VCaP (cell line): ENCODE results near the gene MANBA.

Source experiments
- H3K27ac ChIP-seq: fragments of 450-650 bp; 2 replicates; pipeline ENCODE4 v1.5.1; 2017
- TF ChIP-seq, protein P1 (sequence below): fragments of 450-650 bp; conservative IDR thresholded peaks from 2 replicates; pipeline ENCODE4 v1.5.1; 2017; ENCODE audit warnings: mild to moderate bottlenecking, moderate library complexity

MANBA gene

DNA sequence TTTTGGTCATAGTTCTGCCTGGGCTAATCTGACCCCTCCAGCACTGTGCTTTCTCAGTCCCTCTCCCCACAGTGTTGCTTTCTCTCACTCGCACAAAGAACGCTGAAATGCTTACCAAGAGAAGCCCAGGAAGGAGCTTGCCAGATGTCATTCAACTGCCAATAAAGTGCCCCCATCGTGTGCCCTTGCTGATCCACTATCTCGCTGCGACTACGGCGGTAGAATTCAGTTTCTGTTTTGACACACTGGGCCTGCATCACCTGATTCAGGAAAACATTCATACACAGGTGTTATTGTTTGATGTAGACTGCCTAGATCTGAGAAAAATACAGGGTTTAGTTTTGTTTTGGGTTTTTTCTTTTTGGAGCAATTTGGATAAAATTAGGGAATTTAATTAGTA is 121.2 kb downstream of the MANBA start:
- TF ChIP-seq, protein P1, sequence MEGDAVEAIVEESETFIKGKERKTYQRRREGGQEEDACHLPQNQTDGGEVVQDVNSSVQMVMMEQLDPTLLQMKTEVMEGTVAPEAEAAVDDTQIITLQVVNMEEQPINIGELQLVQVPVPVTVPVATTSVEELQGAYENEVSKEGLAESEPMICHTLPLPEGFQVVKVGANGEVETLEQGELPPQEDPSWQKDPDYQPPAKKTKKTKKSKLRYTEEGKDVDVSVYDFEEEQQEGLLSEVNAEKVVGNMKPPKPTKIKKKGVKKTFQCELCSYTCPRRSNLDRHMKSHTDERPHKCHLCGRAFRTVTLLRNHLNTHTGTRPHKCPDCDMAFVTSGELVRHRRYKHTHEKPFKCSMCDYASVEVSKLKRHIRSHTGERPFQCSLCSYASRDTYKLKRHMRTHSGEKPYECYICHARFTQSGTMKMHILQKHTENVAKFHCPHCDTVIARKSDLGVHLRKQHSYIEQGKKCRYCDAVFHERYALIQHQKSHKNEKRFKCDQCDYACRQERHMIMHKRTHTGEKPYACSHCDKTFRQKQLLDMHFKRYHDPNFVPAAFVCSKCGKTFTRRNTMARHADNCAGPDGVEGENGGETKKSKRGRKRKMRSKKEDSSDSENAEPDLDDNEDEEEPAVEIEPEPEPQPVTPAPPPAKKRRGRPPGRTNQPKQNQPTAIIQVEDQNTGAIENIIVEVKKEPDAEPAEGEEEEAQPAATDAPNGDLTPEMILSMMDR = no peak
- no peak overlapping the region for H3K27ac ChIP-seq

DNA sequence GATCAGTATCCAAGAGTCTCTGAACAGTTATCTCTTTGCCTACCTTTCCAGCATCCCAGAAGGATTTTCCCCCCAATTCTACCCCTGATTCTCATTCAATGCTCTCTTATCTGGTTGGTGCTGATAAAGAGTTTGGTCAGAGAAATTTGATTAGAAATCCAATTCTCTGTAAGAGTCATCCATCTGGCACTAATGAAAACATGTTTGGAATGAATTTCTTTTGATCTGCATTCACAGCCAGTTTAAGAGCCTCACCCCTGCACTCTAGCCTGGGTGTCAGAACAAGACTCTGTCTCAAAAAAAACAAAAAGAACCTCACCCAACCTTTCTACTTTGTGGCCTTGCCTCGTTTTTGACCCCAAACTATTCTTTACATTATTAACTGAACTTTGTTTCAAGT is 122.1 kb downstream of the MANBA start:
- TF ChIP-seq, protein P1 = no peak
- H3K27ac ChIP-seq = no peak overlapping the region

DNA sequence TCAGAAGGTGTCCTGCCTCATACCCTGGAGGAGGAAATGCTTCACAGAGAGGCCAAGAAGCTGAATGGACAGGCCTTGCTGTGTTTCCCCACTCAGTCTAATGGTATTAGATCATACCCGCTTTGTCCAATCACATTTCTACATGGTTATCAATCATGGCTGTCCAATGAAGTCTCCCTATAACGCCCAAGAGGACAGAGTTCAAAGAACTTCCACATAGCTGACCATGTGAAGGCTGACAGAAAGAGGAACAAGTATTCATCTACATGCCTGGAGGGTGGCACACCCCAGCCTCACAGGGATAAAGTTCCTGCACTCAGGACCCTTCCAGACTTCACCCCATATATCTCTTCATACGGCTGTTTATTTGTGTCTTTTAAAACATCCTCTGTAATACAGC is 123.4 kb downstream of the MANBA start:
- TF ChIP-seq, protein P1 = no peak
- no peak overlapping the region for H3K27ac ChIP-seq

DNA sequence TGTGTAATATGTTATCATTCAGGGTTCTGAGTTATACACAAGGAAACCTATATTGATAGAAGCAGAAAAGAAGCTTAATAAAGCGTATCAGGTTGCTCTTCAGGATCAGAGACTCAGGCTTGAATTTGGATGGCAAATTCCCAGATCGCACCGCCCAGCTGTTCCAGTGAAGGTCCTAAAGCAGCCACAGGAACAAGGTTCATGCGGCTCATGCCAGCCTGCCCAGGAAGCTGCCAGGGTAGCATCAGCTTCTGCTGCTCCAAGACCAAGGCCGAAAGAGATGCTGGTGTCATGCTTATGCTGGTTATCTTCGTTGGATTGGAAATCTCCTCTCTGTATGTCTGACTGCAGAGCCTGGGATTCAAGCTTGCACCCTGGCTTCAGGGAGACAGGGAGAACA is 127.7 kb downstream of the MANBA start:
- TF ChIP-seq, protein P1 = no peak
- H3K27ac ChIP-seq = no peak overlapping the region; the same call in 1 of the 2 replicates

DNA sequence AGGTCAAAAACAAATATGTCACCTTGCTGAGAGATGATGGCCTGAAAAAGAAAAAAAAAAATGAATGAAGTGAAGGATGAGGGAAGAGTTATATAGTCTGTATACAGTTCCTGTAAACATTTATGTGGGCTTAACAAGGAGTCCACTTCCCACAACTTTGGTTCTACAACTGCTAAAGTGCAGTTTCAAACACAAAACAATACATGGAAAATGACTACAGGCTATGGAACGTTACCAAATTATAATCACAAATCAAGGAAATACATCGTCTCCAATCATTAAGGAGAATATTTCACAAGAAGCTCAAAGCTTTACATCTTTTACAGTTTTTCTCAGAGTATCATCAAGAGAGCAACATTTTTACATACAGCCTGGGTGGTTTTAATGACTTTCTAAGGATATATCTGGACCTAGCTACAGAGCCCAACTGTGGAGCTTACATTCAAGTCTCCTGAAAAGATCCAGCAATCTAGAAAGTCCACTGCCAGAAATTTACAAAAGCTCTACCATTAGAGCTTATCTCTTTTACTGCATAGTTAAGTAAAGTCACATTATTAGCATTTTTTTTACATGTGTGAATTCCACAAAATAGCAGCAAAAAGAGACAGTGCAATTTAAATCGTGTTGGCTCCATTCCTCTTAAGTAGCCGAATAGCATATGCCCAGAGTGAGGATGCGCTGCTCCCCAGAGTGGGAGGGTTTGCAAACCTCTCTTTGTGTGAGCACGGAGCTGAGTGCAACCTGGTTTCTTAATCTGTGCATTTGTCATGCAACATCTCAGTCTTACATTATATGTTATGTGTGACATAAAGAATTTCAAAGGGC is 128.3 kb downstream of the MANBA start:
- TF ChIP-seq, protein P1 = no peak
- no peak overlapping the region for H3K27ac ChIP-seq

DNA sequence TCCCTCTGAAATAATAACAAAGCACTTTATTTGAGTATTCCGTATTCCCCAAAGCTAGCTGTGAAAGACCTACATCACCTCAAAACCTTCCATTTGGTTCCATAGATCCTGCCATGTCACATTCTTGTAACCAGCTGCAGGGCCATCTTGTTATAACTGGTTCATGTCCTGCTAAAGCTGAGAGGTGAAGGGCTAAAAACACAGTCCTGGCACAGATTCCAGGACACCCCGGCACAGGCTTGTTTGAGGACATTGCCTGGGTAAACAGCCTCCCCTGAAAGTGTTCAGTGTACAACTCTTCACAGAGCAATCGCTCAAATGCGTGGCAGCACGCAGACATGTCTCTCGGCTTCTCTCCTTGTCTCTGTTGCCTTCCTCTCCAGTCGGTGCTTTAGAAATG is 129.2 kb downstream of the MANBA start:
- H3K27ac ChIP-seq = no peak overlapping the region
- TF ChIP-seq, protein P1 = no peak

DNA sequence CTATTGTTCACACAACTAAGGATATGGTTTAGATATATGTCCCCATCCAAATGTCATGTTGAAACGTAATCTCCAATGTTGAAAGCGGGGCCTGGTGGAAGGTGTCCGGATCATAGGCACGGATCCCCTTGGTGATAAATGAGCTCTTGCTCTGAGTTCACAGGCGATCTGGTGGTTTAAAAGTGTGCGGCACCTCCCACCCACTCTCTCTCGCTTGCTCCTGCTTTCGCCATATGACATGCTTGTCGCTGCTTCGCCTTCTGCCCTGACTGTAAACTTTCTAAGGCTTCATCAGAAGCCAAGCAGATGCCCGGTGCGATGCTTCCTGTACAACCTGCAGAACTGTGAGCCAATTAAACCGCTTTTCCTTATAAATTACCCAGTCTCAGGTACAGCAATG is 131.1 kb downstream of the MANBA start:
- TF ChIP-seq, protein P1 = no peak
- no peak overlapping the region for H3K27ac ChIP-seq
